MM.1S (cell line): ENCODE results near the gene PDE6A.

Experiments
- DNase-seq: peaks from one replicate; pipeline ENCODE4 v3.0.0-alpha.2; 2015
- H2AFZ ChIP-seq: fragments of 300-600 bp; sonication (generic); 2 replicates; pipeline ENCODE4 v1.6.0; 2016; ENCODE audit warnings: antibody characterized with exemption, low read length
- H3F3A ChIP-seq: fragments of 300-600 bp; sonication (generic); 2 replicates; pipeline ENCODE4 v1.6.1; 2016; ENCODE audit warnings: mild to moderate bottlenecking, antibody characterized with exemption, low read length, moderate library complexity, mixed read lengths; ENCODE audit not compliant: insufficient read depth
- H3K27ac ChIP-seq: fragments of 300-600 bp; sonication (generic); 2 replicates; pipeline ENCODE4 v1.5.1; 2016; ENCODE audit warnings: mild to moderate bottlenecking, low read length
- H3K27me3 ChIP-seq: fragments of 300-600 bp; sonication (generic); replicated peaks from 2 replicates; pipeline ENCODE4 v1.6.0; 2016; ENCODE audit warnings: low read length; ENCODE audit not compliant: insufficient read depth
- H3K36me3 ChIP-seq: fragments of 300-600 bp; sonication (generic); replicated peaks from 2 replicates; pipeline ENCODE4 v1.6.1; 2016; ENCODE audit warnings: mild to moderate bottlenecking, low read length, mixed read lengths; ENCODE audit not compliant: insufficient read depth
- H3K4me1 ChIP-seq: fragments of 300-600 bp; sonication (generic); 2 replicates; pipeline ENCODE4 v1.6.1; 2016; ENCODE audit warnings: low read length, mixed read lengths
- H3K4me2 ChIP-seq: fragments of 300-600 bp; sonication (generic); 2 replicates; pipeline ENCODE4 v1.6.0; 2016; ENCODE audit warnings: low read depth, low read length
- H3K4me3 ChIP-seq: fragments of 300-600 bp; sonication (generic); 2 replicates; pipeline ENCODE4 v1.5.1; 2016; ENCODE audit warnings: low read length, mixed read lengths
- H3K79me2 ChIP-seq: fragments of 300-600 bp; sonication (generic); 2 replicates; pipeline ENCODE4 v1.6.1; 2016; ENCODE audit warnings: mixed run types, low read length, mixed read lengths
- H3K9ac ChIP-seq: fragments of 300-600 bp; sonication (generic); 2 replicates; pipeline ENCODE4 v1.6.1; 2016; ENCODE audit warnings: low read length, mixed read lengths
- H3K9me2 ChIP-seq: fragments of 300-600 bp; sonication (generic); replicated peaks from 2 replicates; pipeline ENCODE4 v1.6.1; 2016; ENCODE audit warnings: mild to moderate bottlenecking, low read length, mixed read lengths; ENCODE audit not compliant: insufficient read depth
- H3K9me3 ChIP-seq: fragments of 300-600 bp; sonication (generic); replicated peaks from 2 replicates; pipeline ENCODE4 v1.6.1; 2016; ENCODE audit warnings: mild to moderate bottlenecking, low read length, mixed read lengths; ENCODE audit not compliant: insufficient read depth
- H4K20me1 ChIP-seq: fragments of 300-600 bp; sonication (generic); 2 replicates; pipeline ENCODE4 v1.6.1; 2016; ENCODE audit warnings: mild to moderate bottlenecking, low read length, moderate library complexity, mixed read lengths; ENCODE audit not compliant: insufficient read depth
- EZH2 ChIP-seq: fragments of 300-600 bp; sonication (generic); optimal IDR thresholded peaks from 2 replicates; pipeline ENCODE3; 2017; ENCODE audit warnings: low read depth, mild to moderate bottlenecking, antibody characterized with exemption, low read length, mixed read lengths
- EZH2phosphoT487 ChIP-seq: fragments of 300-600 bp; sonication (generic); IDR thresholded peaks from 2 replicates; pipeline ENCODE4 v1.6.1; 2018; ENCODE audit warnings: antibody characterized with exemption, low read length
- TF ChIP-seq, protein P1 (sequence below): fragments of 300-600 bp; sonication (generic); IDR thresholded peaks from 2 replicates; pipeline ENCODE4 v1.5.1; 2016; ENCODE audit warnings: antibody characterized with exemption, low read length, mixed read lengths

Gene PDE6A

GRCh38 chr5:149941795-149942194 lies 2.8 kb downstream of the PDE6A start:
- no peak overlapping the region for H3K9ac ChIP-seq
- no peak overlapping the region for H3K27ac ChIP-seq
- H3F3A ChIP-seq = no peaks in the 10 kb centered on the region
- H3K27me3 ChIP-seq = no peaks in the 10 kb centered on the region
- no peaks in the 10 kb centered on the region for H3K9me2 ChIP-seq
- H3K4me3 ChIP-seq = no peak overlapping the region
- no peak for DNase-seq
- no peaks in the 10 kb centered on the region for H3K36me3 ChIP-seq
- H3K79me2 ChIP-seq = no peaks in the 10 kb centered on the region
- H3K4me2 ChIP-seq = no peak overlapping the region
- TF ChIP-seq EZH2phosphoT487 = no peak
- TF ChIP-seq EZH2 = no peak
- H4K20me1 ChIP-seq = no peaks in the 10 kb centered on the region
- H3K4me1 ChIP-seq = peaks cover 6% of the 10 kb centered on the region
- H2AFZ ChIP-seq = no peak overlapping the region
- H3K9me3 ChIP-seq = no peaks in the 10 kb centered on the region

- Histone ChIP-seq H3K4me3 (no peak overlapping the region), H3K4me1 (peaks cover 6% of the 10 kb centered on the region), H3K4me2 (no peak overlapping the region), H3K9ac (no peak overlapping the region), H3K9me3 (no peaks in the 10 kb centered on the region), H2AFZ (no peak overlapping the region), H3K79me2 (no peaks in the 10 kb centered on the region), H3K36me3 (no peaks in the 10 kb centered on the region), H4K20me1 (no peaks in the 10 kb centered on the region), H3F3A (no peaks in the 10 kb centered on the region), H3K27ac (no peak overlapping the region), H3K9me2 (no peaks in the 10 kb centered on the region), H3K27me3 (no peaks in the 10 kb centered on the region)
- DNase-seq = no peak
- TF ChIP-seq, protein P1, sequence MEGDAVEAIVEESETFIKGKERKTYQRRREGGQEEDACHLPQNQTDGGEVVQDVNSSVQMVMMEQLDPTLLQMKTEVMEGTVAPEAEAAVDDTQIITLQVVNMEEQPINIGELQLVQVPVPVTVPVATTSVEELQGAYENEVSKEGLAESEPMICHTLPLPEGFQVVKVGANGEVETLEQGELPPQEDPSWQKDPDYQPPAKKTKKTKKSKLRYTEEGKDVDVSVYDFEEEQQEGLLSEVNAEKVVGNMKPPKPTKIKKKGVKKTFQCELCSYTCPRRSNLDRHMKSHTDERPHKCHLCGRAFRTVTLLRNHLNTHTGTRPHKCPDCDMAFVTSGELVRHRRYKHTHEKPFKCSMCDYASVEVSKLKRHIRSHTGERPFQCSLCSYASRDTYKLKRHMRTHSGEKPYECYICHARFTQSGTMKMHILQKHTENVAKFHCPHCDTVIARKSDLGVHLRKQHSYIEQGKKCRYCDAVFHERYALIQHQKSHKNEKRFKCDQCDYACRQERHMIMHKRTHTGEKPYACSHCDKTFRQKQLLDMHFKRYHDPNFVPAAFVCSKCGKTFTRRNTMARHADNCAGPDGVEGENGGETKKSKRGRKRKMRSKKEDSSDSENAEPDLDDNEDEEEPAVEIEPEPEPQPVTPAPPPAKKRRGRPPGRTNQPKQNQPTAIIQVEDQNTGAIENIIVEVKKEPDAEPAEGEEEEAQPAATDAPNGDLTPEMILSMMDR = no peak
- TF ChIP-seq EZH2 (no peak), EZH2phosphoT487 (no peak)
These were observed 3.5 kb downstream of the PDE6A start for GRCh38 chr5:149940941-149941644.

DNA sequence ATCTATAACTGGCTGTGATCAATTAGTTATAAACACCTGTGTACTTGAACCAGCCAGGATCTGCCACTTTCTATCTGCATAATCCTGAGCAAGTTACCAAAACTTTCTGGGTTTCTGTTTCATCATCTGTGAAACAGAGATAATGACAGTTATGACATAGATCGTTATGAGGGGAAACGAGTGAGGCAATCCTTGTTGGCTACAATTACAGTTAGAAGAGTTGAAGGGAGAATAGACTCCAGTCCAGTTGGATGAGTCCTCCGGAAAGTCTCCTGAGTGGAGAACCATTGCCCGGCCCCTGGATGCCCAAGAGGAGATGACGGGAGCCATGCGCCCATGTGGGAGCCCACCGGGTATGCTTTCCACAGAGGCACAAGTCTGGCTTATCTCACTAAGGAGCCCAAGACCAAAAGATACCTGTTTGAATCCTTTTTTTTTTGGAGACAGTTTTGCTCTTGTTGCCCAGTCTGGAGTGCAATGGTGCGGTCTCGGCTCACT lies 4.5 kb downstream of the PDE6A start:
- TF ChIP-seq, protein P1 = no peak
- no peak for TF ChIP-seq EZH2
- H3K9me3 ChIP-seq = no peaks in the 10 kb centered on the region
- no peaks in the 10 kb centered on the region for H4K20me1 ChIP-seq
- no peaks in the 10 kb centered on the region for H3K9me2 ChIP-seq
- H3K27me3 ChIP-seq = no peaks in the 10 kb centered on the region
- no peaks in the 10 kb centered on the region for H3F3A ChIP-seq
- H3K4me1 ChIP-seq = peaks cover 6% of the 10 kb centered on the region
- H3K36me3 ChIP-seq = no peaks in the 10 kb centered on the region
- H2AFZ ChIP-seq = no peak overlapping the region
- H3K4me3 ChIP-seq = no peak overlapping the region
- no peak overlapping the region for H3K27ac ChIP-seq
- no peak overlapping the region for H3K9ac ChIP-seq
- H3K79me2 ChIP-seq = no peaks in the 10 kb centered on the region
- H3K4me2 ChIP-seq = no peak overlapping the region
- DNase-seq = peak; percentile 33

- Histone ChIP-seq H3K4me2 (no peak overlapping the region), H3K27me3 (no peaks in the 10 kb centered on the region), H3K4me1 (peaks cover 6% of the 10 kb centered on the region), H3K9ac (no peak overlapping the region), H3K9me3 (no peaks in the 10 kb centered on the region), H3K36me3 (no peaks in the 10 kb centered on the region), H3K27ac (no peak overlapping the region), H4K20me1 (no peaks in the 10 kb centered on the region), H3K9me2 (no peaks in the 10 kb centered on the region), H3F3A (no peaks in the 10 kb centered on the region), H3K4me3 (no peak overlapping the region), H2AFZ (no peak overlapping the region), H3K79me2 (no peaks in the 10 kb centered on the region)
- TF ChIP-seq, protein P1 = no peak
- TF ChIP-seq EZH2 (no peak), EZH2phosphoT487 (no peak)
- DNase-seq = no peak
These were observed 5.0 kb downstream of the PDE6A start for GRCh38 chr5:149939546-149939945.
